Calu3 (cell line): ENCODE measurements around the gene ILK. TPM values are rescaled to one million over a fixed set of nuclear protein-coding genes. Genes with fewer than 3 reads are reported as not detected.

Experiments
- BruUV-seq: library from RNA; stranded (reverse); fragments of 400-500 nt; replicated peaks from 2 replicates; lab custom pipeline; 2021; lab: Mats Ljungman, UMichigan
- CTCF ChIA-PET: fragments of 300-600 bp; sonication (Branson Sonifier 250); formaldehyde crosslinking; loops from one replicate; lab custom pipeline; 2022; ENCODE audit warnings: antibody characterized with exemption; lab: Charles Lee
- DNase-seq: peaks from one replicate; pipeline ENCODE4 v3.0.0; 2022
- H3K27ac Mint-ChIP-seq: one replicate; pipeline ENCODE4 v1.8.0; 2022; ENCODE audit warnings: mixed read lengths; ENCODE audit not compliant: unreplicated experiment
- H3K27me3 Mint-ChIP-seq: one replicate; pipeline ENCODE4 v1.8.0; 2022; ENCODE audit warnings: mixed read lengths; ENCODE audit not compliant: unreplicated experiment
- H3K36me3 Mint-ChIP-seq: one replicate; pipeline ENCODE4 v1.8.0; 2022; ENCODE audit warnings: mild to moderate bottlenecking, moderate library complexity, mixed read lengths; ENCODE audit not compliant: insufficient read depth, unreplicated experiment
- H3K4me1 Mint-ChIP-seq: one replicate; pipeline ENCODE4 v1.8.0; 2022; ENCODE audit warnings: mild to moderate bottlenecking, low read depth, mixed read lengths; ENCODE audit not compliant: unreplicated experiment
- H3K4me3 Mint-ChIP-seq: one replicate; pipeline ENCODE4 v1.8.0; 2022; ENCODE audit warnings: mild to moderate bottlenecking, low read depth, moderate library complexity, mixed read lengths; ENCODE audit not compliant: unreplicated experiment
- H3K9me3 Mint-ChIP-seq: one replicate; pipeline ENCODE4 v1.8.0; 2022; ENCODE audit warnings: low read depth, mixed read lengths; ENCODE audit not compliant: unreplicated experiment
- intact Hi-C: fragments of 100-400 bp; cut with micrococcal nuclease; formaldehyde crosslinking; loops from one replicate; pipeline ENCODE4 v1.10.0; 2022; ENCODE audit not compliant: unreplicated experiment
- total RNA-seq: library from RNA; stranded (reverse); gene quantifications from 2 replicates; pipeline ENCODE4 v1.2.3, GENCODE V29; 2022
- TF ChIP-seq, protein P1 (sequence below): fragments of 200-600 bp; IDR thresholded peaks from one replicate; pipeline ENCODE4 v1.8.0; 2022; ENCODE audit warnings: antibody characterized with exemption; ENCODE audit not compliant: unreplicated experiment

The ILK gene
- total RNA-seq, 1 experiment from 2014 or later, result 85.7 TPM

DNA sequence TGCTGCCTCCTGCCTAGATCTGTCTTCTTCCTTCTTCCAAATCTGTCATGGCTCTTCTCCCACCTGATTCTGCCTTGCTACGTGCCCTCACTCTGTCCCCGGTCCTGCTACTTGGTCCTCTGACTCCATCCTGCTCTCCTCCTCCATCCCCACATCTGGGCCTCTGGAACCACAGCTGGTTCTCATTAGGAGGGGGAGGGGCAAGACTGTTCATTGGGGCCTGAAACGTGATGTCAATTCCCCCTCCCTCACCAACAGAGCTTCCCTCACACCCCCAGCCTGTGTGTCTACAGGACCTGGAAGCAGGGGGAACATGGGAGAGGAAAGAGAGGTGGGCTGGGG is 43.0 kb downstream of the ILK start:
- Mint-ChIP-seq H3K36me3 (no peaks in the 10 kb centered on the region), H3K4me3 (no peak overlapping the region), H3K27ac (no peak overlapping the region), H3K9me3 (no peaks in the 10 kb centered on the region), H3K27me3 (no peaks in the 10 kb centered on the region), H3K4me1 (no peaks in the 10 kb centered on the region)
- TF ChIP-seq, protein P1, sequence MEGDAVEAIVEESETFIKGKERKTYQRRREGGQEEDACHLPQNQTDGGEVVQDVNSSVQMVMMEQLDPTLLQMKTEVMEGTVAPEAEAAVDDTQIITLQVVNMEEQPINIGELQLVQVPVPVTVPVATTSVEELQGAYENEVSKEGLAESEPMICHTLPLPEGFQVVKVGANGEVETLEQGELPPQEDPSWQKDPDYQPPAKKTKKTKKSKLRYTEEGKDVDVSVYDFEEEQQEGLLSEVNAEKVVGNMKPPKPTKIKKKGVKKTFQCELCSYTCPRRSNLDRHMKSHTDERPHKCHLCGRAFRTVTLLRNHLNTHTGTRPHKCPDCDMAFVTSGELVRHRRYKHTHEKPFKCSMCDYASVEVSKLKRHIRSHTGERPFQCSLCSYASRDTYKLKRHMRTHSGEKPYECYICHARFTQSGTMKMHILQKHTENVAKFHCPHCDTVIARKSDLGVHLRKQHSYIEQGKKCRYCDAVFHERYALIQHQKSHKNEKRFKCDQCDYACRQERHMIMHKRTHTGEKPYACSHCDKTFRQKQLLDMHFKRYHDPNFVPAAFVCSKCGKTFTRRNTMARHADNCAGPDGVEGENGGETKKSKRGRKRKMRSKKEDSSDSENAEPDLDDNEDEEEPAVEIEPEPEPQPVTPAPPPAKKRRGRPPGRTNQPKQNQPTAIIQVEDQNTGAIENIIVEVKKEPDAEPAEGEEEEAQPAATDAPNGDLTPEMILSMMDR, result no peak
- CTCF ChIA-PET, result no interaction called here
- BruUV-seq, result no TSS peak
- intact Hi-C loops, result no loop called here
- no peak for DNase-seq

DNA sequence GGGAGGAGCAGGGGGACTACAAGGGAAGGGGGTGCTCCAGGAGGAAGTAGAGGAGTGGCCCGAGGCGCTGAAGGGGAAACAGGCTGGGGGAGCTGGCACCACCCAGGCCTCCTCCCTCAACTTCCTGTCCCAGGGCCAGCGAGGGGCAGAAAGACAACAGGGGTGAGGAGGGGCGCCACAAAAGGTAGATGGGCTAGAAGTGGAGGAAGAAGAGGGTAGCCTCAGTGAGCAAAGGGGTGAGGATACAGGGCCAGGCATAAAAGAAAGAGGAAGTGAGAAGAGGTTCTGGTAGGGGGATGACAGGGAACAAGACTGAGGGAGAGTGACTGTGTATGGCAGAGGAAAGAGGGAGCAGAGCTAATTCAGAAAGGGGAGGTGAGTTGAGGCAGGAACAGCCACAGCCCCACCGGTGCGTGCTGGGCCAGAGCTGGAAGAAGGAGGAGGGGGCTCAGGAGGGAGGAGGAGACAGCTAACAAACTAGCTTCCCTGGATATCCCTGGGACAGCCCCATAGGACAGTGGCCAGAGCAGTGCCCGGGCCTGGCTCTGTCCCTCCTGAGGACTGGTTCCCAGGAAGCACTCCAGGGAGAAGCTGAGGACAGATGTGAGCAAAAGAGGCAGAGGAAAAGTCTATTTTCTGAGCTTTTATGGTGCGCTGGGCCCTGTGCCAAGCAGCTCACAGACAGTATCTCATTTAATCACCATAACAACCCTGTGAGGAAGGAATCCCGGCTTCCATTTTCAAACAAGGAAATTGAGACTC is 43.5 kb downstream of the ILK start:
- intact Hi-C loops, result no loop called here
- CTCF ChIA-PET, result no interaction called here
- H3K4me3 Mint-ChIP-seq, result no peak overlapping the region
- no peaks in the 10 kb centered on the region for H3K4me1 Mint-ChIP-seq
- no peak overlapping the region for H3K27ac Mint-ChIP-seq
- BruUV-seq, result no TSS peak
- TF ChIP-seq, protein P1, result no peak
- DNase-seq, result no peak
- H3K27me3 Mint-ChIP-seq, result no peaks in the 10 kb centered on the region
- H3K36me3 Mint-ChIP-seq, result no peaks in the 10 kb centered on the region
- no peaks in the 10 kb centered on the region for H3K9me3 Mint-ChIP-seq

DNA sequence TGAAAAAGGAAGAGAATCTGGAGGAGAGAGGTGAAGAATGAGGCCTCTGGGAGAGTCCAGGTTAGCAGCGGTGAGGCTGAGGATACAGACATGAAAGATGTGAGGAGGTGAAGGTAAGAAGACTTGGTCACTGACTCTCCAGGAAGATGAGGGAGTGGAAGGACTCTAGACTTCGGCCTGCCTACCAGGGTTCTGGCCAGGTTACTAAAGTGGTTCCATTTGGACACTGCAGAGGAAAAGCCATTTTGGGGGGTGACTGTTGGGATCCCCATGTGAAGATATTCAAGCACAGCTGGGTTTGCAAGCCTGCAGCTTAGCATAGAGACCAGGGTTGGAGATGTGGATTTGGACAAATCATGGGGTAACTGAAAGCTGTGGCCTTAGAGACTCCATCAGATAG is 44.3 kb downstream of the ILK start:
- no peaks in the 10 kb centered on the region for H3K9me3 Mint-ChIP-seq
- H3K27ac Mint-ChIP-seq, result no peak overlapping the region
- H3K36me3 Mint-ChIP-seq, result no peaks in the 10 kb centered on the region
- TF ChIP-seq, protein P1, result no peak
- no peak for DNase-seq
- intact Hi-C loops, result no loop called here
- H3K4me1 Mint-ChIP-seq, result no peaks in the 10 kb centered on the region
- no TSS peak for BruUV-seq
- CTCF ChIA-PET, result no interaction called here
- H3K4me3 Mint-ChIP-seq, result no peak overlapping the region
- no peaks in the 10 kb centered on the region for H3K27me3 Mint-ChIP-seq

DNA sequence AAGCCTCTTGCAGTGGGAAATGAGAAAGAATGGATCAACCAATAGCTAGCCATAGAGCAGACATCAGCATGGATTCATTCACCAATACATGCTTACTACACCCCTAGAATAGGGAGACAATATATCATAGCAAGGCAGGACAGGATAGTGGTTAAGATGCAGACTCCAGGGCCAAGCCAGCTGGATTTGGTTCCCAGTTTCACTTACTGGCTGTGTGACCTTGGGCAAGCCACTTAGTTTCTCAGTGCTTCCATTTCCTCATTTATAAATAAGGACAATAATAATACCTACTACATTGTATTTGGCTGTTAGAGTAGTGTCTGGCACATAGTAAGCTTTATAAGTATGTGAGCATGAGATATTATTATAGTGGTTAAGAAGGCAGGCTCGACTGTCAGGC is 44.9 kb downstream of the ILK start:
- H3K9me3 Mint-ChIP-seq, result no peaks in the 10 kb centered on the region
- no peak overlapping the region for H3K4me3 Mint-ChIP-seq
- TF ChIP-seq, protein P1, result no peak
- intact Hi-C loops, result no loop called here
- no peaks in the 10 kb centered on the region for H3K27me3 Mint-ChIP-seq
- no peaks in the 10 kb centered on the region for H3K36me3 Mint-ChIP-seq
- no peaks in the 10 kb centered on the region for H3K4me1 Mint-ChIP-seq
- CTCF ChIA-PET, result interaction anchor here (1.0 kb wide), 1 partner anchor 29 kb away, joined by 3 read pairs; the partner anchor contains the start of gene TPP1
- no peak overlapping the region for H3K27ac Mint-ChIP-seq
- no TSS peak for BruUV-seq
- no peak for DNase-seq
